ENCODE results near the gene ATG4B. TPM values are rescaled to one million over a fixed set of nuclear protein-coding genes. Genes with fewer than 3 reads are reported as not detected.

ATG4B gene
- polyA plus RNA-seq, 4 donors: 58.9 to 113 (median 87.1) TPM

Other genes with a start within 250 kb of the ATG4B start
- 100 to 1,000 TPM; 189 to 222 (median 210) TPM for gene STK25, start 129.1 kb upstream of the ATG4B start, polyA plus RNA-seq (ENCODE audit: insufficient read length in 4 of 4)
- 10 to 100 TPM; 22.8 to 38.0 (median 25.3) TPM for gene BOK, start 78.9 kb upstream of the ATG4B start, polyA plus RNA-seq (ENCODE audit: insufficient read length in 4 of 4)
- 10 to 100 TPM; 57.6 to 75.1 (median 69.1) TPM for gene THAP4, start 535 bp upstream of the ATG4B start, polyA plus RNA-seq (ENCODE audit: insufficient read length in 4 of 4)
- gene DTYMK, start 49.1 kb downstream of the ATG4B start, polyA plus RNA-seq (ENCODE audit: insufficient read length in 4 of 4): 10 to 100 TPM; 32.1 to 52.6 (median 51.0) TPM
- gene ING5, start 64.3 kb downstream of the ATG4B start, polyA plus RNA-seq (ENCODE audit: insufficient read length in 4 of 4): 10 to 100 TPM; 37.2 to 55.8 (median 43.1) TPM
- gene D2HGDH, start 96.9 kb downstream of the ATG4B start, polyA plus RNA-seq (ENCODE audit: insufficient read length in 4 of 4): 10 to 100 TPM; 27.3 to 59.6 (median 41.1) TPM
- gene GAL3ST2, start 139.1 kb downstream of the ATG4B start, polyA plus RNA-seq (ENCODE audit: insufficient read length in 4 of 4): under 1 TPM; 0.13 to 0.83 (median 0.45) TPM
- 1 to 10 TPM; 1.2 to 4.1 (median 1.9) TPM for gene NEU4, start 171.5 kb downstream of the ATG4B start, polyA plus RNA-seq (ENCODE audit: insufficient read length in 4 of 4)
- gene PDCD1, start 221.2 kb downstream of the ATG4B start, polyA plus RNA-seq (ENCODE audit: insufficient read length in 4 of 4): under 1 TPM; 0.21 to 0.33 (median 0.29) TPM
- under 1 TPM in 1 of 4 donors, not detected in 3; 0.09 TPM for gene RTP5, start 232.0 kb downstream of the ATG4B start, polyA plus RNA-seq (ENCODE audit: insufficient read length in 4 of 4)

Measured in left renal cortex interstitium (tissue), 4 donors.